Smooth muscle cell (in vitro differentiated cells): Measurements from ENCODE around the gene IL1B. TPM values are rescaled to one million over a fixed set of nuclear protein-coding genes. Genes with fewer than 3 reads are reported as not detected.

Source experiments
- DNase-seq: peaks from one replicate; lab custom pipeline; 2025; ENCODE audit not compliant: unreplicated experiment; lab: John Stamatoyannopoulos, UW
- H2AFZ ChIP-seq: fragments of 200-600 bp; sonication (generic); 2 replicates; pipeline ENCODE4 v1.6.0; 2016; ENCODE audit warnings: antibody characterized with exemption, low read depth, mild to moderate bottlenecking
- H3F3A ChIP-seq: fragments of 200-600 bp; sonication (generic); 2 replicates; pipeline ENCODE4 v1.6.0; 2017; ENCODE audit warnings: antibody characterized with exemption, low read depth
- H3K27ac ChIP-seq: fragments of 200-600 bp; sonication (generic); 2 replicates; pipeline ENCODE4 v1.5.1; 2016; ENCODE audit warnings: low read depth, mild to moderate bottlenecking
- H3K27me3 ChIP-seq: fragments of 200-600 bp; sonication (generic); 2 replicates; pipeline ENCODE4 v1.6.1; 2016; ENCODE audit warnings: low read depth, mild to moderate bottlenecking
- H3K36me3 ChIP-seq: fragments of 200-600 bp; sonication (generic); 2 replicates; pipeline ENCODE4 v1.5.1; 2016; ENCODE audit warnings: low read depth
- H3K4me1 ChIP-seq: fragments of 200-600 bp; sonication (generic); 2 replicates; pipeline ENCODE4 v1.5.1; 2016; ENCODE audit warnings: low read depth
- H3K4me2 ChIP-seq: fragments of 200-600 bp; sonication (generic); 2 replicates; pipeline ENCODE4 v1.6.0; 2016; ENCODE audit warnings: mild to moderate bottlenecking
- H3K4me3 ChIP-seq: fragments of 200-600 bp; sonication (generic); 2 replicates; pipeline ENCODE4 v1.5.1; 2016; ENCODE audit warnings: mild to moderate bottlenecking
- H3K79me2 ChIP-seq: fragments of 200-600 bp; sonication (generic); 2 replicates; pipeline ENCODE4 v1.6.0; 2016; ENCODE audit warnings: low read depth, mild to moderate bottlenecking
- H3K9ac ChIP-seq: fragments of 200-600 bp; sonication (generic); 2 replicates; pipeline ENCODE4 v1.6.0; 2016; ENCODE audit warnings: low read depth
- H3K9me3 ChIP-seq: fragments of 200-600 bp; sonication (generic); replicated peaks from 2 replicates; pipeline ENCODE4 v1.5.1; 2016; ENCODE audit warnings: low read depth
- H4K20me1 ChIP-seq: fragments of 200-600 bp; sonication (generic); 2 replicates; pipeline ENCODE4 v1.6.0; 2016; ENCODE audit warnings: low read depth
- WGBS: methylation state at CpG from one replicate; pipeline ENCODE4 v1.1.7; 2016; ENCODE audit warnings: low lambda C conversion rate; 5-methylcytosine and 5-hydroxymethylcytosine counted together
- polyA plus RNA-seq: library from polyadenylated mRNA; unstranded; fragments of >200 nt; fragmentation: Nextera tagmentation; extraction: Ambion mirVana; gene quantifications from 2 replicates; pipeline ENCODE4 v1.2.1, GENCODE V29; 2016
- total RNA-seq: library from RNA; depleted of rRNA; stranded (reverse); fragments of >200 nt; gene quantifications from 2 replicates; pipeline ENCODE4 v1.2.3, GENCODE V29; 2014
- TF ChIP-seq, protein P1 (sequence below): fragments of 200-600 bp; sonication (generic); IDR thresholded peaks from 2 replicates; pipeline ENCODE4 v1.5.1; 2017; ENCODE audit warnings: borderline replicate concordance, mild to moderate bottlenecking, antibody characterized with exemption; ENCODE audit not compliant: insufficient read depth, poor library complexity, severe bottlenecking

The IL1B gene
- total and polyA plus RNA-seq, 2 experiments from 2014 or later = not detected

- peaks cover 9% of the 10 kb centered on the region for H3F3A ChIP-seq
- no peaks in the 10 kb centered on the region for H3K36me3 ChIP-seq
- no peak overlapping the region for H3K4me3 ChIP-seq
- H4K20me1 ChIP-seq = no peaks in the 10 kb centered on the region
- TF ChIP-seq, protein P1, sequence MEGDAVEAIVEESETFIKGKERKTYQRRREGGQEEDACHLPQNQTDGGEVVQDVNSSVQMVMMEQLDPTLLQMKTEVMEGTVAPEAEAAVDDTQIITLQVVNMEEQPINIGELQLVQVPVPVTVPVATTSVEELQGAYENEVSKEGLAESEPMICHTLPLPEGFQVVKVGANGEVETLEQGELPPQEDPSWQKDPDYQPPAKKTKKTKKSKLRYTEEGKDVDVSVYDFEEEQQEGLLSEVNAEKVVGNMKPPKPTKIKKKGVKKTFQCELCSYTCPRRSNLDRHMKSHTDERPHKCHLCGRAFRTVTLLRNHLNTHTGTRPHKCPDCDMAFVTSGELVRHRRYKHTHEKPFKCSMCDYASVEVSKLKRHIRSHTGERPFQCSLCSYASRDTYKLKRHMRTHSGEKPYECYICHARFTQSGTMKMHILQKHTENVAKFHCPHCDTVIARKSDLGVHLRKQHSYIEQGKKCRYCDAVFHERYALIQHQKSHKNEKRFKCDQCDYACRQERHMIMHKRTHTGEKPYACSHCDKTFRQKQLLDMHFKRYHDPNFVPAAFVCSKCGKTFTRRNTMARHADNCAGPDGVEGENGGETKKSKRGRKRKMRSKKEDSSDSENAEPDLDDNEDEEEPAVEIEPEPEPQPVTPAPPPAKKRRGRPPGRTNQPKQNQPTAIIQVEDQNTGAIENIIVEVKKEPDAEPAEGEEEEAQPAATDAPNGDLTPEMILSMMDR = no peak
- WGBS = 93% methylated on average over 3 of the region's 3 CpGs
- no peaks in the 10 kb centered on the region for H3K9me3 ChIP-seq
- no peak overlapping the region for H3K27ac ChIP-seq
- H3K27me3 ChIP-seq = no peaks in the 10 kb centered on the region
- no peak overlapping the region for H3K9ac ChIP-seq
- H3K79me2 ChIP-seq = no peaks in the 10 kb centered on the region
- no peaks in the 10 kb centered on the region for H3K4me1 ChIP-seq
- DNase-seq = no peak
- H2AFZ ChIP-seq = no peak overlapping the region
- no peak overlapping the region for H3K4me2 ChIP-seq
Observed at GRCh38 chr2:112876257-112876970, 39.8 kb upstream of the IL1B start.

- TF ChIP-seq, protein P1 = no peak
- Histone ChIP-seq H3K4me2 (no peak overlapping the region), H2AFZ (no peak overlapping the region), H3K27me3 (no peaks in the 10 kb centered on the region), H3K27ac (no peak overlapping the region), H3K9ac (no peak overlapping the region), H3K4me3 (no peak overlapping the region), H3K36me3 (no peaks in the 10 kb centered on the region), H4K20me1 (no peaks in the 10 kb centered on the region), H3K4me1 (no peaks in the 10 kb centered on the region), H3K79me2 (no peaks in the 10 kb centered on the region), H3K9me3 (no peaks in the 10 kb centered on the region), H3F3A (no peaks in the 10 kb centered on the region)
- no peak for DNase-seq
- 71% methylated on average over 9 of the region's 9 CpGs for WGBS
Observed at GRCh38 chr2:112870841-112871835, 34.6 kb upstream of the IL1B start.

- TF ChIP-seq, protein P1 = no peak
- Histone ChIP-seq H2AFZ (no peak overlapping the region), H3K9me3 (no peaks in the 10 kb centered on the region), H3K27me3 (no peaks in the 10 kb centered on the region), H3K36me3 (no peaks in the 10 kb centered on the region), H3K9ac (no peak overlapping the region), H3K4me1 (no peaks in the 10 kb centered on the region), H3K4me3 (no peak overlapping the region), H3F3A (no peaks in the 10 kb centered on the region), H3K79me2 (no peaks in the 10 kb centered on the region), H3K27ac (no peak overlapping the region), H4K20me1 (no peaks in the 10 kb centered on the region), H3K4me2 (peak overlapping the region; percentile 41)
- WGBS = 54% methylated on average over 7 of the region's 7 CpGs
- DNase-seq = no peak
Observed at GRCh38 chr2:112869258-112869842, 32.8 kb upstream of the IL1B start.
